SW480 (cell line): ENCODE measurements around the gene ACTG2.
"Not testable (repeated sequence)": the region's sequence is repeated elsewhere in the genome, so short reads cannot be mapped to it uniquely, and the experiment has no call there.

Experiments used
- DNase-seq: peaks from one replicate; pipeline ENCODE4 v3.0.0-alpha.2; 2016; ENCODE audit warnings: low spot score

Gene ACTG2

DNA sequence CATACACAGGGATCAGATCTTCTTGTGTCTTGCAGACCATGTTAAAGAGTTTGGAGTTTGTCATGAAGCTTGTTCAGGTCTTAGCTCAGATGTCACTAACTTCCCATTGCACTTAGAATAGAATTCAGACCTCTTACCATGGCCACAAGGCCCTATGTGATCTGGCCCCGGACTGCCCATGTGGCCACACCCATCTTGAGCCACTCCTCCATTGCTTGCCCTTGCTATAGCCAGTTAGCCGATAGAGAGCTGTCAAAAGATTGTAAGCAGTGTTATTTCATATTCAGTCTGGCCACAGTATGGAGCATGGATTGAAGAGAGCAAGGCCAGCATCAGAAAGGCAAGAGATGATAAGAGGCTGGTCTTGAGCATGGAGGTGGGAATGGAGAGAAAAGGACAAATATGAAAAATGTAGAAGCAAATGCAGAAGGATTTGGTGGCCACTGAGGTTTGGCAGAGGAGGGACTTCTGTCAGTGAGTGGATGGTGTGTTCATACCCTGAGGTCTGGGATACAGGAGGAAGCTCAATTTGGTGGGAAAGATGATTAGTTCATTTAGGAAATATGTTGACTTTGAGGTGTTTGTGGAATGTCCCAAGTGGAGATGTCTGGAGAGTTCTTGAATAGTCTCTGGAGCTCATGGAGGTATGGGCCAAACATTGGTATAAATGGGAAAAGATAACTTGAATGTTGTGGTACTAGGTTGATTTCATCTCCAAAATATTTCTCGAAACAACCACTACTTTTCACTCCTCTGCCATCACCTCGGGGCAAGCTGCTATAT, 44.5 kb downstream of the ACTG2 start:
- DNase-seq = no peak

DNA sequence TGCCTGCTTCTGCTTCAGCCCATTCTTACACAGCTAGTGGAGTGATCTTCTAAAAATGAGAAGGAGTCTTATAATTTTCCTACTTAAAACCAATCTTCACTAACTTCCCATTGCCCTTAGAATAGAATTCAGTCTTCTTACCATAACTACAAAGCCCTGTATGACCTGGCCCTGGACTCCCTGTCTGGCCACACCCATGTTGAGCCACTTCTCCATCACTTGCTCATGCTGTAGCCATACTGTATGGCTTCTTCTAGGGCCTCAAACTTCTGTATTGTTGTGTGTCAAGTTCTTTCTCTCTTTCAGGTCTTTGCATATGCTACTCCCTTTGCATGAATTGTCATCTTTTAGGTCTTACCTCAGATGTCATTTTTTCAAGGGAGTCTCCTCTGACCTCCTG, 45.1 kb downstream of the ACTG2 start:
- no peak for DNase-seq

DNA sequence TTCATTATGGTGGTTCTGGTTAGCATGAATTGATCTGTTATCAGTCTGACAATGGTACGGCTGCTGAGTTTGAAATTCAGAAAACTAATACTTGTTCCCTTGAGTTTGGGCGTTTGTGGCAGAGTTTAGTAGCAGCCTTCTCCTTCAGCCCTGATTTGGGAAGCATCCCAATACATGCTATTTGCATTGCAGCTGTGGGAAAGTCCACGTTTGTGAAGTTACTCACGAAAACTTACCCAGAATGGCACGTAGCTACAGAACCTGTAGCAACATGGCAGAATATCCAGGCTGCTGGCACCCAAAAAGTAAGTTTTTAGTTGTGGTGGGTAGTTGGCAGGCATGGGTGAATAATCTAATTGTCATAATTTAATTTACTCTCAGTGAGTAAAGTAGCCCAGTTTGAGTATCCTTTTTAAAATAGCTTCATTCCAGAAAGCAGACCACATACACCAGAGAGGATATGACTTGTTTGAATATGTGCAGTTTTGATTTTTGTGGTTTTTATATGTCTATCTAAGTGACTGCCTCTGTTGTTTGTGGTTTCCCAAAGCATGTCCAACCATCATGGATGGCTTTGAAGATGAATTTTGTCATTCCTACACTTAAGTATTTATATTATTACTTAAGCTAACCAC, 46.0 kb downstream of the ACTG2 start:
- peak; percentile 62 for DNase-seq

DNA sequence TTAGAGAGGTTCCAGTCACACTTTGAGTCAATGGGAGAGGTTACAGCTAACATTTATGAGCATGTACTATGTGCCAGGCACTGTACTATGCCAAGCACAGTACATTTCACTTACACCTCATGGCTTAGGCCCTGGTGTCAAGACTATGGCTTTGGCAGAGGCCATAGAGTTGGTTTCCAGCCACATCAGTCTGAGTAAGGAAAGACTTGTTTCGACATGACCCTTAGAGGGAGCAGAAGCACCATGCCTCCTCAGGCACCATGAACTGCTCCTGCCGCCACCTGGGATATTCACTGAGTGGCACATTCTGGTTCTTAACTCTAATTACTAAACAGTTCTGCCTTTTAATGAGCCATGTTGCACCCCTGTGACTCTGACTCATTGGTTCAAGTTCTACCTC, 46.6 kb downstream of the ACTG2 start:
- DNase-seq = no peak

DNA sequence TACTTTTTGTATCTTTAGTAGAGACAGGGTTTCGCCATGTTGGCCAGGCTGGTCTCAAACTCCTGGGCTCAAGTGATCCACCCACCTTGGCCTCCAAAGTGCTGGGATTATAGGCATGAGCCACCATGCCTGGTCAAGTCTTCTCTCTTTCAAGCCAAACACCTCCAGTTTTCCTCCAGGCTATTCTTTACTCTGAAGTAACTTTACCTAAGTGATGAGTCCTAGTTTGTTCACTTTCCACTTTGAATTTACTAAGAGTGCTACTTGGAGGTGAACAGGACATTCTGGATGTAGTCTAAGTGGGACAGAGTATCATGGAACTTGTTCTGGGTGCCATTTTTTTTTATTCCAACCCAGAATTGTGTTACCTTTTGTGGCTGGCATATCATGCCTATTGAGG, 47.3 kb downstream of the ACTG2 start:
- not testable (repeated sequence) for DNase-seq

DNA sequence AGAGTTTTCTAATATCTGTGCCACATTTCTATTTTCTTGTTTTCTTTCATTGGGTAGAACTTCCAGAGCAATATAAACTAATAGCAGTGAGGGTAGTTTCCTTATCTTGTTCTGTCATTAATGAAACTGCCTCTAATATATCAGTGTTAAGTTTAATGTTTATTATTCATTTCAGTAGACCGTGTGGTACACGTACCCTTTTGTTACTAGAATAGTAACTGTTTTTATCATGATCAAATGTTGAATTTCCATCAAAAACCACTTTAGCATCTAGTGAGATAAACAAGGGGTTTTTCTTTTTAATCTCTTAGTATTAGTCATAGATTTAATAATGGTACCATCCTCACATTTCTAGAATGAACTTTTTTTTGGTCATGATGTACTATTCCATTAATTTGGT, 49.9 kb downstream of the ACTG2 start:
- DNase-seq = no peak

DNA sequence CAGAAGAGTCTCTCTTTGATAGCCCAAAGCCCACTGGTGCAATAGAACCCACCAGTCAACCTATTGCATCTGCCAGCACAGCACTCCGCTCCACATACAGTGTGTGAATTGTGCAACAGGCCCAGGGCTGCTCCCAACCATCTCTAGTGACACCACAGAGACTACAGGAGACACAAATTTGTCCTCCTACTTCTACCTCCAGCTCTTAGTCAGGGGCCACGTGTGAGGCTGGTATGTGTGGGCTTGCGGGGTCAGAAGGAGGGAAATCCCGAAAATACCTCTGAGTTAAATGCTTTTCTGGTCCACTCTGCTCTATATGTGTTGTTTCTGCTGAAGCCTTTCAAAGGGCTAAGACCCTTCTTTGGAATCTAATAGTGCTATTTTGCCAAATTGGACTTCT, 51.9 kb downstream of the ACTG2 start:
- no peak for DNase-seq

DNA sequence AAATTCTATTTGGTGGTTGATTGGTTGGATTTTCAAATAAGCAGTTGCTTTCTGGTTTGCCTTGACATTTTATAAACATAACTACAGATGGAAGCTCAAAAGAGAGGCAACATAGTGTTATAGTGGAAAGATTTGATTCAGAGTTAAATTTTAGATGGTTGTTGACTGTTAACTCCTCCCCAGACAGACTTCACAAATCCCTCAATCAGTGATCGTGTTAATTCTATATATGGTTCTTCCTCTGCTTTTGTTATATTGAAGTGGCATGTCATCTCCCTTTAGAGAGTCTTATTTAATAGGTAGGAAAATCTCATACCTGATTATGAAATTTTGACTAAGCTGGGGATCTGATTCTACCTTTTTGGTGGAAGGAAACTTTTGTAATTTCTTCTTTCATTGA, 53.4 kb downstream of the ACTG2 start:
- DNase-seq = no peak

DNA sequence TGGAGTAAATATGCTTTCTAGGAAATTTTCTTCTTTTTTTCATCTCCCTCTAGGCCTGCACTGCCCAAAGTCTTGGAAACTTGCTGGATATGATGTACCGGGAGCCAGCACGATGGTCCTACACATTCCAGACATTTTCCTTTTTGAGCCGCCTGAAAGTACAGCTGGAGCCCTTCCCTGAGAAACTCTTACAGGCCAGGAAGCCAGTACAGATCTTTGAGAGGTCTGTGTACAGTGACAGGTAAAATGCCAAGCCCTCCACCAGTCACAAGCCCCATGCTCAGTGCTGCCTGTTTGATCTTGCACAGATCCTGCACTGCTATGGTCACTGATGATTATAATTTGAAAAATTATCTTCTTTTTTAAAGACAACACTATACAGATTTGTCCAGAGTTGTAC, 53.9 kb downstream of the ACTG2 start:
- no peak for DNase-seq

DNA sequence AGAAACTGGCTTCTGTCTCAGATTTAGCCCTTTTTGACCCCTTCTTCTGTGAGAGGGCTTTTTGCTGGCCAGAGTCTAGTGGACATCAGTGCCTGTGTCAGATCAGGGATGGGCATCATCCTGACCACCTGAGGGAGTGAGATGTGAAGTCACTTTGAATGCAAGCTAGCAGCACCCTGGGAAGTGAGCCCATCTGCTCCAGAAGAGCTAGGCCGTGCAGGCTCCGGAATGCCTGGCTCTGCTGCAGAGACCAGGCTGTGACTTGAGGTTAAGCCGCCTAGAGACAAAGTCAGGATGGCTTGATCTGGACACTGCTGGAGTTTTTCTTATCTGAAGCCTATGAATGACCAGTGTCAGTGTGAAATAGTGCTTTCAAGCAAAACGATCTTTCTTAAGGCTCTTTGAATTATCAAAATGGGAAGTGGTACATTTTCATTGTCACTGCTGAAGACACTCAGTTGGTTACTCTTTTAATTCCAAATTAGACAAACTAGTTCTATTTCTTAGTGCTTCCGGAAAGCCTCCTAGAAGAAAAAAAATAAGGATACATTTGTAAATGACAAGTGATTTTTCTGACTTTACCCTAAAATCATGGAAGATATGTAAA, 54.7 kb downstream of the ACTG2 start:
- DNase-seq = no peak

DNA sequence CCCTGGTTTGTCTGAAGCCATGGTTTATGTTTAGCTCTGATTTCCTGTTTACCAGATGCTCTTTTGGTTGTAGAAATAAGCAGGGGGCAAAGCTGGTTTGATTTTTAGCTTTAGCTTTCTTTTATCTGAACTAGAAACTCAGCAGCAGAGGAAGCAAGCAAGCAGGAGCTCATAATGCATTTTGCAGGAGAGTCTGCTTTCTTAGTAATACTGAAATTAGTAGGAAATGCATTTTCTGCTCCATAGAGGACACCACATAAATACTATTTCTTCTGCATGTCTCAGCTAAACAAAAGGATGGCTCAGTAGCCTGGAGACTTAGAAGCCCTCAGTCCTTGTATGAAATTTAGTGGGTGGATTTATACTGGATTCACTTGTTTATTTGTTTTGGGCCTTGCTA, 57.0 kb downstream of the ACTG2 start:
- no peak for DNase-seq

DNA sequence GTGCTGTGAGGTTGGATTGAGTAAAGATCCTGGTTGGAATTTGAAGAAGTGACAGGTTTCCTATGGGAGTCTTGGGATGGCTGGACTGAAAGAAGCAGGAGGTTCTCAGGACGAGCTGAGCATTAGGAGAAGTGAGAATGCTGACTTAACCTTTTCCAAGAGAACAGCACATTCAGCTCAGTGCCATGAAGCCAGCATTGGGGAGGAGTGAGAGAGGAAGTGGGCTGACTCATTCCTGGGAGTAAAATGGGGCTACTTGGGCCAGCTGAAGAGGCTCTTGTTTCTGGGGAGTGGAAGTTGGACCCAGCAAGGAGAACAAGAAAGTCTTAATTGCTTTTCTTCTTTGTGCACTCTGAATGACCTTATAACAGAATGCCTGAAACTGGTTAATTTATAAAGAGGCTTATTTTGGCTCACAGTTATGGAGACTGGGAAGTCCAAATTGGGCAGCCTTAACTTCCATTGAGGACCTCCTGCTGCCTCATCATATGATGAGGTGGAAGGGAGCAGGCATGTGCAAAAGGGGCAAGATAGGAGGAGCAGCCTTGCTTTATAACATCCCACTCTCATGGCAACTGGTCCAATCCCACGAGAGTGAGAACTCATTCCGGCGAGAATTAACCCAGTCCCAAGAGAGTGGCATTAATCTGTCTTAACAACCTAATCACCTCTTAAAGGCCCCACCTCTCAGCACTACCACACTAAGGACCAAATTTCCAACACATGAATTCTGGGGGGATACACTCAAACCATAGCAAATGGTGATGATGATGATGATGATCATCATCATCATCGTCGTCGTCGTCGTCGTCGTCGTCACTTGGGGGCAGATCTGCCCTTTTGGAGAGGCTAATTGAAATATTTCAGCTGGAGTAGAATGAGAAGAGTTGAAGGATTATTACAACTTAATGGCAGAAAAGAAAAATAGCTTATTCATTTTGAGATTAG, 60.0 kb downstream of the ACTG2 start:
- DNase-seq = no peak

DNA sequence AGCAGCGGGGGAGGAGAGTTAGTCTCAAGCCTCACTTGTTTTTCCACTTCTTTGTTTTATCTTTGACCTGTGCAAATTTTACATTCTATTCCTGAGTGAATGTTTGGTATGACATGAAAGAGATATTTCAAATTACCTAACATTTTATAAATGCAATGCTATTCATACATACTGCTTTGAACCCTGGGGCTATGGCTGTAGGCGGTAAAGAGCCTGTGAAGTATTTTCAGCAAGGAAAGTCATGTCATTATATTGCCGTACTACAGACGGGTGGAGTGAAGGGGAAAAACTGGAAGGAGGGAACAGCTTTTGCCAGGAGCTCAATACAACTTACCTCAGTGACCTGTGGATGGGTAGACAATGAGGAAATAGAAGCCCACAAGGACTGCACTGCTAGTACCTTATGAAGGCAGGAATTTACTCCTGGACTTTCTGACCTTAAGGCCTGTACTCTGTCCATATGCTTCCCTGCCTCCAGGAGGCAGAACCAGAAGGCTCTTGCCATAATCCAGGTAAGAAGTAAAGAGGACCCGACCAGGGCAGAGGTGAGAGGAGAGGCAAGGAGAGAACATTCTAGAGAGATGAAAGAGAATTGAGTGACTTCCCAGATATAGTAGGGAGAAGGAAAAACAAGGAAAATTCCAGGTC, 63.5 kb downstream of the ACTG2 start:
- no peak for DNase-seq

DNA sequence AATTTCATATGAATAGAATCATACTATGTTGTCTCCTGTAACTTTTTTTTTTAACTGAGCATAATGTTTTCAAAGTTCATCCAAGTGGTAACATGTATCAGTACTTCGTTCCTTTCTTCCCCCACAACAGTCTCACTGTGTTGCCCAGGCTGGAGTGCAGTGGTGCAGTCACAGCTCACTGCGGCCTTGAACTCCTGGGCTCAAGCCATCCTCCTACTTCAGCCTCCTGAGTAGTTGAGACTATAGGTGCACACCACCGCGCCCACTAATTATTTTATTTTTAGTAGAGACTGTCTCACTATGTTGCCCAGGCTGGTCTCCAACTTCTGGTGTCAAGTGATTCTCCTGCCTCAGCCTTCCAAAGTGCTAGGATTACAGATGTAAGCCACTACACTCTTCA, 68.5 kb downstream of the ACTG2 start:
- no peak for DNase-seq

DNA sequence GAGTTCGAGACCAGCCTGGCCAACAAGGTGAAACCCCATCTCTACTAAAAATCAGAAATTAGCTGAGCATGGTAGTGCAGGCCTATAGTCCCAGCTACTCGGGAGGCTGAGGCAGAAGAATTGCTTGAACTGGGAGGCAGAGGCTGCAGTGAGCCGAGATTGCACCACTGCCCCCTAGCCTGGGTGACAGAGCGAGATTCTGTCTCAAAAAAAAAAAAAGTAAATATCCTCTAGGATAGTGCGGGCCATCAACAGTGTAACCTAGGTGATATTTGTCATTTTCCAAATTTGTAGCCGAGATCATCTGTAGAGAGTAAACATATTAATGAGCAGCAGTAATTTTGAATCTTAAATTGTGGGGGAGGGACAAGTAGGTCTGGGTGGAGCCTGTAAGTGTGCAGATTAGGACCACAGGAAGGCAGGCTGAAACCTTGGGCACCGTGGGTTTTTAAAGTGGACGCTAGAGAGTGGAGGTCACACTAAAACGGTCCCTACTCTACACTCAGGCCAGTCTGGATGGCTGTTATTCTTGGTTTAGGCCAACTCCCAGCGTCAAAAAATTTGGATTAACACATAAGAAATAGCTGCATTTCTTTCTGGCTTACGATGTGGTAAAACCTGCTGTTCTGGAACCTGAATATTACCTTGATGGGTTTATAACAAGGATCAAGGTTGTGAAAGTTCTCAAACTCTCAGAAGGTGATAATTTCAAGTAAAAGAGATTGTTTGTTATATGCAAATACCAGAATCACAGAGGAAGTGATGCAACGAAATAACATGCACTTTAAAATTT, 69.2 kb downstream of the ACTG2 start:
- no peak for DNase-seq

DNA sequence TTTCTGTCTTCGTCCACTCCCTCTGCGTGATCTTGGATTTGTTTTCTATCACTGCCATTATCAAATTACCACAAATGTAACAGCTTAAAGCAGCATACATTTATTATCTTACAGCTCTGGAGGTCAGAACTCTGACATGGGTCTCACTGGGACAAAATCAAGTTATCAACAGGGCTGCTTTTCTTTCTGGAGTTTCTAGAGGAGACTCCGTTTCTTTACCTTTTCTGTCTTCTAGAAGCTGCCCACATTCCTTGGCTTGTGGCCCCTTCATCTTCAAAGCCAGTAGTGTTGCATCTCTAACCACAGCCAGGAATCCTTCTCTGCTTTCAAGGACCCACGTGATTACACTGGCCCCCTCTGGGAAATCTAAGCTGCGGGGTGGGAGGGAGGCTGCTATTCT, 70.0 kb downstream of the ACTG2 start:
- no peak for DNase-seq

DNA sequence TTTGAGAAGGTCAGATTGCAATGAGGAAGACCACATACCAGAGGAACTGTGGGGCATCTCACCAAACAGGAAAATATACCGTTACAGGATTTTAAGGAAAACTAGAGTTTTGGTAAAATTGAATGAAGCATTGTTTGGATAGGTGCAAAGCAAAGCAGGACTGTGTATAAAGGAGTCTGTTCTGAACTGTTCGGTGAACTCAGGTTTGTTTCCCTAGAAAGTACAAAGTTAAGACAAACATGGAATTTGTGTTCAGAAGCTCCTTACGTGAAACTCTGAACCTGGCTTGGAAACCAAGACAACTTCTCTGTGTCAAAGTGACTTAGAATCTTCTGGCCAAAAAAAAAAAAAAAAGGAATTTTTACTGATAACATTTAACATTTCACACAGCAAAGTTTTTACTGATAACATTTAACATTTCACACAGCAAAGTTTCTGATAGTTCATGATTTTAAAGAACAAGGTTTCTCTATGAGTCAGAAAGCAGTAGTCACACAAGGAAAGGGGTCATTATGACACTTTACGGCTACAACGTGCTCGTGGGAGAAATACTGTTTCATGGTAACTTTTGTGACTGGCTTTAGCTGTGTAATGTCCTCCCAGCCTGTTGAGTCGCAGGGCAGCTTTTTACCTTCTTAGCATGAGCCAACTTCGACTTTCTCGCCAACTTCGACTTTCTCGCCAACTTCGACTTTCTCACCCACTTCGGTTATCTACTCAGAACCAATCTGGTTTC, 70.7 kb downstream of the ACTG2 start:
- no peak for DNase-seq

DNA sequence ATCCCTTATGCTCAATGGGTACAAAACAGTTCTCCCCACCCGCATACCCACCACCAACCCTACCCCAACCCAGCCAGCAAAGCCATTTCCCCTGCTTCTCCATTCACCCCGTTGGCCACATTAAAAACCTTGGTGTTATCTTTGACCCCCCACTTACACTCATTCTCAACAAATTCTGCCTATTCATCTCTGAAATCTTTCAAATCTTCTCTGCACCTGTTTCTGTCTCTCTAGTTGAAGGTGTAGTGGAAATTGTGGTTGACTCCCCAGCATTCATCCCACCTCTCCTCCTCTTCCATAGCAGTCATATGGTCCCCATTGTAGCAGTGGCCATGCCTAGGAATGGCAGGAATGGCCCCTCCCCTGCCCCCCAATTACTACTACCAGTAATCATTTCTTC, 71.4 kb downstream of the ACTG2 start:
- no peak for DNase-seq

DNA sequence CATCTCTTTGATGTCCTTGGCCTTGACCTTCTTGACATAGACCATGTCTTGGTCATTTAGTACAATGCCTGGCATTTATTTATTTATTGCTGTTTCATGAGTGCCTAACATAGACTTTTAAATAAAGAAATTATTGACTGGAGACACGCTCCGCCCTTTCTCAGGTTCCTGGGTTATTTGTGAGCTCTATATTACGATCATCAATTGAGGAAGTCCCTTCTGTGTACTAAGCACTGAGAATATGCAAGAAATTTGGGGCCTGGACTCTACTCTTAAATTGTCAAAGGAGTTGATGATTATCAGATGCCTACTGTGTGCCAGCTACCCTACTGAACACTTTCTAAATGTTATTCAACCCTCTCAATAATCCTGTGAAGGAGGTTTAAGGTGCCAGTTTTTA, 72.2 kb downstream of the ACTG2 start:
- no peak for DNase-seq

DNA sequence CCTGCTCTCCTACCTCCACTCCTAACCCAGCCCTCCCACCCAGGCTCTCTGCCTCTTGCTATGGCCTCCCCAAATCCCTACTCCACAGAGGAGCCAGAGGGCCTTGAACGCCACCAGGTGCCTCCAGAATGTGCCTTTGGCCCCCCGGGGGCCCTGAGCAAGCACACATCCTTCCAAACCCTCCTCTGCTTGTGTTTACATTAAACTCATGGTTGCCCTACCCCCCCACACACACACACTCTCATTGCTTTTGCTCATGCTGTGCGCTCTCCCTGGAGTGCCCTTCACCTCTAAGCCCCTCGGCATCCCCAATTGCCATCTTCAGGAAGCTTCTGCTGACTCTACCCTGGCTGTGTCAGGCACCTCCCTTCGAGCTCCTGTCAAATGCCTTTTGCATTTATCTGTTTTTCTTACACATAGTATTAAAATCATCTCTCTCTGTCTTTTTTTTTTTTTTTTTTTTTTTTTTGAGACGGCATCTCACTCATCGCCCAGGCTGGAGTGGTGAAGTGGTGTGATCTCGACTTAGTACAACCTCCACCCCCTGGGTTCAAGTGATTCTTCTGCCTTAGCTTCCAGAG, 75.6 kb downstream of the ACTG2 start:
- no peak for DNase-seq
